GM20000 (cell line): ENCODE results near the gene LARGE1.

Source experiments
- DNase-seq: peaks from one replicate; pipeline ENCODE4 v3.0.0; 2012; ENCODE audit warnings: low spot score
- TF ChIP-seq, protein P1 (sequence below): IDR thresholded peaks from 2 replicates; pipeline ENCODE4 v1.5.1; 2012; ENCODE audit warnings: mild to moderate bottlenecking, control low read depth; ENCODE audit errors: extremely low read depth, missing control alignments

LARGE1 gene

DNA sequence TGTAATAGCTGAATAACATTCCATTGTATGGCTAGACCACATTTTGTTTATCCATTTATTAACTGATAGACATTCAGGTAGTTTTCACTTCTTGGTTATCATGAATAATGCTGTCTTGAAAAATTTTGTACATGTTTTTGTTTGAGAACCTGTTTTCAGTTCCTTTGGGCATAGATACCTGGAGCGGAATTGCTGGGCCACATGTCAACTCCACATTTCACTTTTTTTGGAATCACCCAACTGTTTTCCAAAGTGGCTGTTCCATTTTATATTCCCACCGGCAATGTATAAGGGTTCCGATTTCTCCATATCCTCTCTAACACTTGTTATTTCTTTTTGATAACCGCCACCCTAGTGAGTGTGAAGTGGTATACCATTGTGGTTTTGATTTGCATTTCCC, 184.3 kb downstream of the LARGE1 start:
- no peak for DNase-seq
- TF ChIP-seq, protein P1, sequence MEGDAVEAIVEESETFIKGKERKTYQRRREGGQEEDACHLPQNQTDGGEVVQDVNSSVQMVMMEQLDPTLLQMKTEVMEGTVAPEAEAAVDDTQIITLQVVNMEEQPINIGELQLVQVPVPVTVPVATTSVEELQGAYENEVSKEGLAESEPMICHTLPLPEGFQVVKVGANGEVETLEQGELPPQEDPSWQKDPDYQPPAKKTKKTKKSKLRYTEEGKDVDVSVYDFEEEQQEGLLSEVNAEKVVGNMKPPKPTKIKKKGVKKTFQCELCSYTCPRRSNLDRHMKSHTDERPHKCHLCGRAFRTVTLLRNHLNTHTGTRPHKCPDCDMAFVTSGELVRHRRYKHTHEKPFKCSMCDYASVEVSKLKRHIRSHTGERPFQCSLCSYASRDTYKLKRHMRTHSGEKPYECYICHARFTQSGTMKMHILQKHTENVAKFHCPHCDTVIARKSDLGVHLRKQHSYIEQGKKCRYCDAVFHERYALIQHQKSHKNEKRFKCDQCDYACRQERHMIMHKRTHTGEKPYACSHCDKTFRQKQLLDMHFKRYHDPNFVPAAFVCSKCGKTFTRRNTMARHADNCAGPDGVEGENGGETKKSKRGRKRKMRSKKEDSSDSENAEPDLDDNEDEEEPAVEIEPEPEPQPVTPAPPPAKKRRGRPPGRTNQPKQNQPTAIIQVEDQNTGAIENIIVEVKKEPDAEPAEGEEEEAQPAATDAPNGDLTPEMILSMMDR, result no peak

DNA sequence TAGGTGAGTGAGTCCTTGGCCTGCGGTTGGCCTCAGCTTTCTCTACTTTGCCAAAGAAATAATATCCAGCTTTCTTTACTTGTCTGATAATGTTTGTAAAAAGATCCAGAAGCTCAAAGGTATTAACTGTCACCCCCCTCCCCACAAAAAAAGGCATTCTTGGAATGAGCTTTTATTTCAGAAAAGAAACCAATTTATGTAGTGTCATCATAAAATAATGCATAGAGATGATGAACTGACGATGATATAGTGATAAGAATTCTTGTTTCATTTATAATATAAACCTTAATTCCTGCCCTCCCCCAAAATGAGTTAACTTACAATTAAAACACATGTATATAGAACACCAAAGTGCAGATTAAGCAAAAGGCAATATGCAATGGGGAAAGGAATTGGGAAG, 191.4 kb downstream of the LARGE1 start:
- TF ChIP-seq, protein P1, result no peak
- no peak for DNase-seq

DNA sequence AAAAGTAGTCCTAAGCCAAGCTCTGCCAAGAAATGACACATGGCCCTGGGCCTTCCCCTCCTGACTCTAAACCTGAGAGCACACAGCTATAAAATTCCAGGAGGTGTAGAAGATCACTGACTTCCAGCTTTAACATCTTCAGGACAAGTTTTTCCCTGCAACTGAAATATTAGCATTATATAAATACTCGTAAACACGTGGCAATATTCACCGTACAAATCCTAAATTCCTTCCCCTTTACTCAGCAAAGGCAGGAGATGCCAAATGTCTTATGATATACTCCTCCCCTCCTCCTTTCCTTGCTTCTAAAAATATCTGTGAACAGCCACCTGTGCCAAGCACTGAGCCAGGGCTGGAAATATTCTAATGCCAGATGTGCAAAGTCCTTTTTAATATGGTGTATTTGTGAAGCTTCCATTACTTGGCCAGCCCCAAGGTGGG, 194.0 kb downstream of the LARGE1 start:
- TF ChIP-seq, protein P1, result no peak

DNA sequence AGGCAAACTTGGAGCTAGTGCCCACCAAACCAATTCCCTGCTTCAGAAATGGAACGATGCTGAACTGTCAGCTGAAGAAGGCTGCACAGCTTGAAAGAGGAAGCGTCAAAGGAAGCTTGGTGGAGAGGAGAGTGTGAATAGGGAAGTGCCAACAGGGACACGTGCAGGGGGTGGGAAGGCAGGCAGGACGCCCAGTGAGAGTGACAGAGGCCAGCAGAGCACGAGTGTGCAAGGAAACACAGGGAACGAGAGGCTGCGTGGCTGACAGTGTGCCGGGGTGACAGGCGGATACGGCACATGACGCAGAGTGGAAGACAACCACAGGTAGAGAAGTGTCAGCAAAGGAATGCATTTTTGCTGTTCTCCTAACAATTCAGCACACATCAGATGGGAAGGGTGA, 196.4 kb downstream of the LARGE1 start:
- TF ChIP-seq, protein P1, result no peak
- DNase-seq, result no peak

More for the DNA sequence above, 194.0 kb downstream of the LARGE1 start:
- DNase-seq, result no peak

DNA sequence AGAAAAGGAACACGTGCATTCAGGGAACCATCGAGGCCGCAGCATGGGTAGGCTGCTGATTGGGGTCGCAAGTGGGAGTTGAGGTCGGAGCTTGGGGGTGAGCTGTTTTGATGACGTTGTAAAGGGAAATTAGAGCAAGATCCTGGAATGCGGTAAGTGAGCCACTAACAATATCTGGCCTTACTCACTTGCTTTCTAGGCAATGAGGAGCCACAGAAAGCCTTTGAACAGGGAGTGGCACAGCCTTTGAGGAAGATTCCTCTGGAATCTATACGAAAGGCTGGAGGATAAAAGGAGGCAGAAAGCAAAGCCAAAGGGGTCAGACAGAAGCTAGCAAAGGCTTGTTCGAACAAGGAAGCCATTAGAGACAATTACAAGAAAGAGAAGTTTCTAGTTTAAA, 197.5 kb downstream of the LARGE1 start:
- no peak for DNase-seq

DNA sequence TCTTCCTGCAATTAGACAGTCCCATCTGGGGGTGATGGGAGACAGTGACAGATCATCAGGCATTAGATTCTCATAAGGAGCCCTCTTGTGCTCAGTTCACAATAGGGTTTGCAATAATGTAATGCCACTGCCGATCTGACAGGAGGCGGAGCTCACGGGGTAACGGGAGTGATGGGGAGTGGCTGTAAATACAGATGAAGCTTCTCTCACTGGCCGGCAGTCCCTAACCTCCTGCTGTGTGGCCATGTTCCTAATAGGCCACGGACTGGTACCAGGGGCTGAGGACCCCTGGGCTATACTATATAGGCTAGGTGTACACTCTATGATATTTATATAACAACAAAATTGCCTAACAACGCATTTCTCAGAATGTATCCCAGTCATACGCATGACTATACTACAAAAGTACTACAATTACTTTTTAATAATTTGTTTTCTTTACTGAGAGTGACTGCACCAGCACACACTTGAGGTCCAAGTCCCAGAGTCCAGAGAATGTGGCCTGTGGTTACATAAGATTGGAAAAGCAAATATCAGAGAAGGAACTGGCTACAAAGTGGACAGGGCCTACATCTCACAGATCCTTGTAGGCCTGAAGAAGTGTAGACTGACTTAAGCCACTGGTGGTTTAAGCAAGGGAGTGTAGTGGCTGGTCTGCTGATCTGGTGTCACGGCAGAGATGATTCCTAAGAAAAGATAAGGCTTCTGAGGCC, 200.0 kb downstream of the LARGE1 start:
- TF ChIP-seq, protein P1, result no peak
- DNase-seq, result no peak

More for the DNA sequence above, 197.5 kb downstream of the LARGE1 start:
- TF ChIP-seq, protein P1, result no peak

DNA sequence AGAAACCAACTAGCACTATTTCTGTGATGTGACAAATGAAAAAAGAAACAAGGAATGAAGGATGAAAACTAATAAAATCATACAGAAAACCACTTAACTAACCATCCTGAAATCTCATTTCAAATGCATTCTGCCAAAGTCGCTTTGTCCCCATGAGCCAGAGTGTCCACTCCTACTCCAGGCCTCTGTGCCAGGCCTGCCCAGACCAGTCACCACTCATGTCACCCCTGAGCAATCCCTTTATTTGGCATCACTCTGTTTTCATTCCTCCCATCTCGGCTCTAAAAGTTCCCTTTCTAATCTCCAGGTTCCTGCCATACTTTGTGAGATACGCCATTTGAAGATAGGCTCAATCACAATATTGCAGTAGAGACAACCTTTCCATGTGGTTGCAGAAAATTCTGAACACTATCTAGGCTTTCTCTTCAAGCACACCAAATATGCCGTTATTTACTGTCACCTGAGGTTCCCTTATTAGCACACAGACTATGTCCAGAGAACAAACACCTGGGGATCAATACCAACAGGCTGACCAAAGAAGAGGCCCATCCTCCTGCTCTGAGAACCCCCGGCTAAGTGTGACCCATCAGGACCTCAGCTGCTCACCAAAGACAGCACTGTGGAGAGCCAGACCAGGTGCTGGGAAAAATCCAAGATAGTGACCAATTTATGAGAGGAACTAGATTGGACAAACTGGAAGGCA, 202.4 kb downstream of the LARGE1 start:
- TF ChIP-seq, protein P1, result no peak
- no peak for DNase-seq
